DND-41 (cell line): ENCODE measurements around the gene SHQ1.
A peak's percentile ranks its signal among the peaks of the same experiment; 100 is the strongest.

ENCODE experiments used
- ATAC-seq: fragments of 200-7000 bp; cut with Tn5 transposase; 3 replicates; pipeline ENCODE4 v1.9.1; 2021; ENCODE audit warnings: low read depth; ENCODE audit not compliant: insufficient read depth
- DNase-seq: peaks from one replicate; pipeline ENCODE4 v3.0.0-alpha.2; 2020
- H2AFZ ChIP-seq: 2 replicates; pipeline ENCODE4 v1.6.0; 2012; ENCODE audit warnings: low read depth, low read length
- H3K27ac ChIP-seq: 2 replicates; pipeline ENCODE4 v1.5.1; 2012; ENCODE audit warnings: low read length, inconsistent platforms
- H3K27me3 ChIP-seq: fragments of 200-600 bp; sonication (generic); 2 replicates; pipeline ENCODE4 v1.6.0; 2012; ENCODE audit warnings: low read length, mild to moderate bottlenecking, inconsistent platforms; ENCODE audit not compliant: insufficient read depth, poor library complexity
- H3K36me3 ChIP-seq: 2 replicates; pipeline ENCODE4 v1.5.1; 2012; ENCODE audit warnings: low read length, inconsistent platforms; ENCODE audit not compliant: insufficient read depth
- H3K4me1 ChIP-seq: 2 replicates; pipeline ENCODE4 v1.5.1; 2012; ENCODE audit warnings: mild to moderate bottlenecking, low read length; ENCODE audit not compliant: insufficient read depth
- H3K4me2 ChIP-seq: 2 replicates; pipeline ENCODE4 v1.6.0; 2012; ENCODE audit warnings: mild to moderate bottlenecking, moderate library complexity, low read length, inconsistent platforms; ENCODE audit not compliant: insufficient read depth
- H3K4me3 ChIP-seq, 2 experiments: fragments of 200-600 bp in 1 of 2; shearing (Covaris generic) in 1 of 2; 2 replicates each; pipeline ENCODE4 v1.5.1; 2012 to 2016; ENCODE audit warnings: inconsistent platforms in 2 of 2, low read length in 2 of 2, mild to moderate bottlenecking in 2 of 2, low read depth in 1 of 2, moderate library complexity in 1 of 2
- H3K79me2 ChIP-seq: 2 replicates; pipeline ENCODE4 v1.6.0; 2012; ENCODE audit warnings: low read length, inconsistent platforms; ENCODE audit not compliant: insufficient read depth
- H3K9ac ChIP-seq: 2 replicates; pipeline ENCODE4 v1.6.0; 2012; ENCODE audit warnings: low read depth, mild to moderate bottlenecking, inconsistent platforms, low read length, moderate library complexity
- H3K9me3 ChIP-seq: 2 replicates; pipeline ENCODE4 v1.5.1; 2012; ENCODE audit warnings: low read length, moderate library complexity, mild to moderate bottlenecking, inconsistent platforms; ENCODE audit not compliant: insufficient read depth, severe bottlenecking
- H4K20me1 ChIP-seq: 2 replicates; pipeline ENCODE4 v1.6.0; 2012; ENCODE audit warnings: low read length; ENCODE audit not compliant: insufficient read depth
- CTCF ChIP-seq: IDR thresholded peaks from 2 replicates; pipeline ENCODE4 v1.5.1; 2012; ENCODE audit warnings: borderline replicate concordance, low read length, moderate library complexity, mild to moderate bottlenecking; ENCODE audit not compliant: poor library complexity, severe bottlenecking; ENCODE audit errors: extremely low read depth
- EZH2 ChIP-seq: IDR thresholded peaks from 3 replicates; pipeline ENCODE4 v1.6.1; 2012; ENCODE audit warnings: borderline replicate concordance, low read depth, mild to moderate bottlenecking, moderate library complexity, low read length, inconsistent platforms; ENCODE audit not compliant: severe bottlenecking

The SHQ1 gene

GRCh38 chr3:72847751-72848702, at the start of gene SHQ1:
TSS of gene SHQ1 (minus strand) at chr3:72848445. CDS start at chr3:72848340, 105 bp downstream.
- Histone ChIP-seq H3K9ac (peak within 1 kb of the TSS; percentile 61), H2AFZ (peak within 1 kb of the TSS; percentile 77), H3K4me1 (peaks cover 72% of the 10 kb centered on the region), H4K20me1 (peaks cover 14% of the 10 kb centered on the region; the same call in 1 of the 2 replicates), H3K9me3 (no peaks in the 10 kb centered on the region), H3K27ac (peak within 1 kb of the TSS; percentile 92), H3K36me3 (peaks cover 11% of the 10 kb centered on the region), H3K27me3 (no peaks in the 10 kb centered on the region), H3K79me2 (peaks cover 55% of the 10 kb centered on the region), H3K4me3 (peak within 1 kb of the TSS; percentile 64 to 75), H3K4me2 (peak within 1 kb of the TSS; percentile 81)
- peak; percentile 76 for ATAC-seq
- DNase-seq, result peak; percentile 98
- TF ChIP-seq CTCF, result no peak
- TF ChIP-seq EZH2, result no peak

GRCh38 chr3:72897758-72898007, 49.4 kb upstream of the SHQ1 start:
- ATAC-seq (no peak), DNase-seq (no peak)
- peaks cover 87% of the 10 kb centered on the region for H3K79me2 ChIP-seq
- H3K4me1 ChIP-seq, result peaks cover 13% of the 10 kb centered on the region
- no peak overlapping the region for H3K4me2 ChIP-seq
- H3K9ac ChIP-seq, result no peak overlapping the region
- no peaks in the 10 kb centered on the region for H3K27me3 ChIP-seq
- H3K27ac ChIP-seq, result no peak overlapping the region
- H4K20me1 ChIP-seq, result peaks cover 10% of the 10 kb centered on the region; the same call in 1 of the 2 replicates
- H2AFZ ChIP-seq, result no peak overlapping the region
- H3K9me3 ChIP-seq, result no peaks in the 10 kb centered on the region
- H3K36me3 ChIP-seq, result peaks cover 44% of the 10 kb centered on the region
- TF ChIP-seq EZH2 (no peak), CTCF (no peak)
- no peak overlapping the region for H3K4me3 ChIP-seq

DNA sequence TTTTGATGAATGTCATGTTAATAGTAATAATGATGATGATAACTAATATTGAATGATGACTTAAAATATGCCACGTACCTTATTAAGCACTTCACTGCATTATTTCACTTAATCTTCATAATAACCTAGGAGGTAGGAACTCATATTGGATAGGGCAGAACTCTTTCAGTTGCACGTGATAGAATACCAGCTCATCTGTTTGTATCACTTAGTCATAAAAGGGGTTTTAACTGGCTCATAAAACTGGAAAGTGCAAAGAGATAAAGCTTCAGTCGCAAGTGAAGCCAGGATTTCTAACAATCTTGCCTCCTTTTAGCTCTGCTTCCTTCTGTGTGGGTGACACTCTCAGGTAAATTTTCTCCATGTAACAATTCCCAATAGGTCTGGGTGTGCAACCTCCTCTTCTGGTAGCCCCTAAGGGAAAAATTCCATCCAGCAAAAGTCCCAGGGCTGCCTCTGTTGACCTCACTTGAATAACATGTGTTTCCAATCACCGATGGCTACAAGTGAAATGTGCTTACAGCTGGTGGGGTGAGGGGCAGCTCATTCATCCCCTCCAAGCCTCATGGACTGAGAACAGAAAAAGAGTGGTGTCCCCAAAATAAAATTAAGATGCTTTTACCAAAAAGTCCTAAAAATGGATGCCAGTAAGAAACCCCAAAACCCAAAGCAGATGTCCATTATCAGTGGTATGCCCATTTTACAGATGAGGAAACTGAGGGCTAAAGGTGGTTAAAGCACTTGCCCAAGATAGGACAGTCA, 48.9 kb upstream of the SHQ1 start:
- DNase-seq (no peak), ATAC-seq (no peak)
- Histone ChIP-seq H3K27ac (no peak overlapping the region), H2AFZ (no peak overlapping the region), H3K79me2 (peaks cover 88% of the 10 kb centered on the region), H3K4me3 (no peak overlapping the region), H3K27me3 (no peaks in the 10 kb centered on the region), H4K20me1 (peaks cover 10% of the 10 kb centered on the region; the same call in 1 of the 2 replicates), H3K4me2 (no peak overlapping the region), H3K9me3 (no peaks in the 10 kb centered on the region), H3K4me1 (peaks cover 18% of the 10 kb centered on the region), H3K9ac (no peak overlapping the region), H3K36me3 (peaks cover 45% of the 10 kb centered on the region)
- TF ChIP-seq EZH2, result no peak
- no peak for TF ChIP-seq CTCF
